ACC112 (cell line): ENCODE results near the gene SAA2.
"Not testable (repeated sequence)": the region's sequence is repeated elsewhere in the genome, so short reads cannot be mapped to it uniquely, and the experiment has no call there.

Source experiments
- H2AFZ ChIP-seq: fragments of 200-600 bp; sonication (generic); one replicate; pipeline ENCODE4 v1.6.0; 2017; ENCODE audit warnings: antibody characterized with exemption, low read length; ENCODE audit not compliant: unreplicated experiment
- H3K27ac ChIP-seq: fragments of 200-600 bp; sonication (generic); 2 replicates; pipeline ENCODE4 v1.5.1; 2014; ENCODE audit warnings: low read depth, mild to moderate bottlenecking, antibody characterized with exemption, low read length, moderate library complexity
- H3K27me3 ChIP-seq: fragments of 200-600 bp; sonication (generic); 2 replicates; pipeline ENCODE4 v1.6.1; 2014; ENCODE audit warnings: mild to moderate bottlenecking, antibody characterized with exemption, low read length, moderate library complexity, mixed read lengths; ENCODE audit not compliant: insufficient read depth
- H3K36me3 ChIP-seq: fragments of 200-600 bp; sonication (generic); 2 replicates; pipeline ENCODE4 v1.6.1; 2016; ENCODE audit warnings: mild to moderate bottlenecking, antibody characterized with exemption, low read length, moderate library complexity, mixed read lengths; ENCODE audit not compliant: insufficient read depth
- H3K4me1 ChIP-seq: fragments of 200-600 bp; sonication (generic); one replicate; pipeline ENCODE4 v1.6.1; 2016; ENCODE audit warnings: low read length, mixed read lengths; ENCODE audit not compliant: insufficient read depth, unreplicated experiment, control insufficient read depth
- H3K4me3 ChIP-seq: fragments of 200-600 bp; sonication (generic); 2 replicates; pipeline ENCODE4 v1.5.1; 2014; ENCODE audit warnings: mild to moderate bottlenecking, low read depth, low read length
- H3K79me2 ChIP-seq: fragments of 200-600 bp; sonication (generic); one replicate; pipeline ENCODE4 v1.6.0; 2016; ENCODE audit warnings: low read length; ENCODE audit not compliant: control insufficient read depth, unreplicated experiment, insufficient read depth

Gene SAA2

GRCh38 chr11:18248561-18248960, at the start of gene SAA2:
Gene SAA2 (minus strand): TSS chr11:18248668. CDS start chr11:18248011, 657 bp downstream.
- H3K4me1 ChIP-seq, result peaks cover 4% of the 10 kb centered on the region
- H3K4me3 ChIP-seq, result no peak within 1 kb of the TSS
- no peak within 1 kb of the TSS for H2AFZ ChIP-seq
- H3K27ac ChIP-seq, result no peak within 1 kb of the TSS
- no peaks in the 10 kb centered on the region for H3K36me3 ChIP-seq
- no peaks in the 10 kb centered on the region for H3K79me2 ChIP-seq
- H3K27me3 ChIP-seq, result no peaks in the 10 kb centered on the region

- H3K4me3 ChIP-seq, result no peak overlapping the region
- H3K36me3 ChIP-seq, result peaks cover 43% of the 10 kb centered on the region
- H3K79me2 ChIP-seq, result no peaks in the 10 kb centered on the region
- no peaks in the 10 kb centered on the region for H3K4me1 ChIP-seq
- no peak overlapping the region for H3K27ac ChIP-seq
- H2AFZ ChIP-seq, result no peak overlapping the region
- no peaks in the 10 kb centered on the region for H3K27me3 ChIP-seq
These were observed 46.8 kb upstream of the SAA2 start for GRCh38 chr11:18295316-18295715.

GRCh38 chr11:18294862-18295261, 46.4 kb upstream of the SAA2 start:
- Histone ChIP-seq H3K27ac (no peak overlapping the region), H3K4me3 (no peak overlapping the region), H3K27me3 (no peaks in the 10 kb centered on the region), H2AFZ (no peak overlapping the region), H3K79me2 (no peaks in the 10 kb centered on the region), H3K36me3 (peaks cover 40% of the 10 kb centered on the region), H3K4me1 (no peaks in the 10 kb centered on the region)

- no peaks in the 10 kb centered on the region for H3K4me1 ChIP-seq
- no peaks in the 10 kb centered on the region for H3K27me3 ChIP-seq
- H3K27ac ChIP-seq, result no peak overlapping the region
- no peak overlapping the region for H3K4me3 ChIP-seq
- no peaks in the 10 kb centered on the region for H3K79me2 ChIP-seq
- peaks cover 29% of the 10 kb centered on the region for H3K36me3 ChIP-seq
- H2AFZ ChIP-seq, result no peak overlapping the region
These were observed 40.4 kb upstream of the SAA2 start for GRCh38 chr11:18288911-18289310.

- H3K79me2 ChIP-seq, result no peaks in the 10 kb centered on the region
- no peak overlapping the region for H2AFZ ChIP-seq
- no peak overlapping the region for H3K27ac ChIP-seq
- no peak overlapping the region for H3K4me3 ChIP-seq
- no peaks in the 10 kb centered on the region for H3K27me3 ChIP-seq
- no peaks in the 10 kb centered on the region for H3K4me1 ChIP-seq
- H3K36me3 ChIP-seq, result peaks cover 27% of the 10 kb centered on the region
These were observed 37.4 kb upstream of the SAA2 start for GRCh38 chr11:18285841-18286240.

- no peaks in the 10 kb centered on the region for H3K27me3 ChIP-seq
- peaks cover 33% of the 10 kb centered on the region for H3K36me3 ChIP-seq
- H3K4me3 ChIP-seq, result no peak overlapping the region
- H3K4me1 ChIP-seq, result no peaks in the 10 kb centered on the region
- H3K27ac ChIP-seq, result no peak overlapping the region
- no peak overlapping the region for H2AFZ ChIP-seq
- no peaks in the 10 kb centered on the region for H3K79me2 ChIP-seq
These were observed 34.2 kb upstream of the SAA2 start for GRCh38 chr11:18282626-18283025.

- Histone ChIP-seq H2AFZ (no peak overlapping the region), H3K27ac (no peak overlapping the region), H3K36me3 (peaks cover 28% of the 10 kb centered on the region), H3K4me3 (no peak overlapping the region), H3K27me3 (no peaks in the 10 kb centered on the region), H3K4me1 (no peaks in the 10 kb centered on the region), H3K79me2 (no peaks in the 10 kb centered on the region)
These were observed 32.1 kb upstream of the SAA2 start for GRCh38 chr11:18280438-18281045.

GRCh38 chr11:18277565-18278271, 29.2 kb upstream of the SAA2 start:
- H3K4me3 ChIP-seq, result no peak overlapping the region
- no peak overlapping the region for H2AFZ ChIP-seq
- peaks cover 18% of the 10 kb centered on the region; the same call in 1 of the 2 replicates for H3K36me3 ChIP-seq
- H3K79me2 ChIP-seq, result no peaks in the 10 kb centered on the region
- no peaks in the 10 kb centered on the region for H3K4me1 ChIP-seq
- no peaks in the 10 kb centered on the region for H3K27me3 ChIP-seq
- no peak overlapping the region for H3K27ac ChIP-seq

GRCh38 chr11:18271206-18271605, 22.7 kb upstream of the SAA2 start:
- Histone ChIP-seq H3K4me1 (no peaks in the 10 kb centered on the region), H3K79me2 (no peaks in the 10 kb centered on the region), H3K27ac (no peak overlapping the region), H2AFZ (no peak overlapping the region), H3K4me3 (no peak overlapping the region), H3K36me3 (no peaks in the 10 kb centered on the region), H3K27me3 (no peaks in the 10 kb centered on the region)

GRCh38 chr11:18270102-18270501, 21.6 kb upstream of the SAA2 start:
- H3K79me2 ChIP-seq, result no peaks in the 10 kb centered on the region
- H3K4me3 ChIP-seq, result no peak overlapping the region
- no peak overlapping the region for H2AFZ ChIP-seq
- no peaks in the 10 kb centered on the region for H3K4me1 ChIP-seq
- no peaks in the 10 kb centered on the region for H3K27me3 ChIP-seq
- H3K27ac ChIP-seq, result no peak overlapping the region
- H3K36me3 ChIP-seq, result no peaks in the 10 kb centered on the region

- H3K36me3 ChIP-seq, H3K27ac ChIP-seq, H3K4me1 ChIP-seq, H3K27me3 ChIP-seq, H3K4me3 ChIP-seq, H2AFZ ChIP-seq, H3K79me2 ChIP-seq: not testable (repeated sequence)
These were observed 20.8 kb upstream of the SAA2 start for GRCh38 chr11:18269252-18269651.
